Activated naive CD4-positive, alpha-beta T cell treated with Interleukin-2 at 50 U/mL for 16 hours (primary cell): ENCODE data around the gene DDIT4.
"Not testable (repeated sequence)": the region's sequence is repeated elsewhere in the genome, so short reads cannot be mapped to it uniquely, and the experiment has no call there.

Source experiments
- DNase-seq: peaks from one replicate; pipeline ENCODE4 v3.0.0-alpha.2; 2020

The DDIT4 gene

DNA sequence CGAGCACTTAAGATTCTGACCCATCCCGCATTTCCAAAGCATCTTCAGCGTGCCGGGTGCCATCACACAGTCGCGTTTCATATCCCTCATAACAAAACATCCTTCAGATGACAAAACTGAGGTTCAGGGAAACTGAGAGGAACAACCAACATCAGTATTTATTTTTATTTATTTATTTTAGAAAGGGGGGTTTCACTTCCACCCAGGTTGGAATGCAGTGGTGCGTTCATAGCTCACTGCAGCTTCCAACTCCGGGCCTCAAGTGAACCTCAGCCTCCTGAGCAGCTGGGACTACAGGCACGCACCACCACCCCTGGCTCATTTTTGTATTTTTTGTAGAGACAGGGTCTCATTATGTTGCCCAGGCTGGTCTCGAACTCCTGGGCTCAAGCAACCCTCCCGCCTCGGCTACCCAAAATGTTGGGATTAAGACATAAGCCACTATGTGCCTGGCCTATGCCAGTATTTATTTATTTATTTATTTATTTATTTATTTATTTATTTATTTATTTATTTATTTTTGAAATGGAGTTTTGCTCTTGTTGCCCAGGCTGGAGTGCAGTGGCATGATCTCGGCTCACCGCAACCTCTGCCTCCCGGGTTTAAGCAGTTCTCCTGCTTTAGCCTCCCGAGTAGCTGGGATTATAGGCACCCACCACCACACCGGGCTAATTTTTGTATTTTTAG lies 24.4 kb upstream of the DDIT4 start:
- not testable (repeated sequence) for DNase-seq

DNA sequence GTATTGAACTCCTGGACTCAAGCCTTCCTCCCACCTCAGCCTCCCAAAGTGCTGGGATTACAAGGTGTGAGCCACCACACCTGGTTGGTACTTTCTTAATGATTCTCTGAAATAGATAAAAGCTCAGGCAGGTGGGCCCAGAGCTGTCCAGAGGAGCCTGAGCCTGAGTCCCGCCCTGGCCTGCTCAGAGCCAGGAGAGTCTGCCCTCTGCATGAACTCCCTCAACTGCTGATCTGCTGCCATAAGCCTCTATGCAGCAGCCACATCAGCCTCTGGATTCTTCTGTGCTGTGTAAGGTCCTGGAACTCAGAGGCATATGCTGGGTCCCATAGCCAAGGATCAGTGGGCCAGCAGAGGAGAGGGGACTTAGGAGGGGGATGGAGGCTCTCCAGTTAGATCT lies 23.1 kb upstream of the DDIT4 start:
- DNase-seq = no peak

GRCh38 chr10:72251635-72252034 lies 22.1 kb upstream of the DDIT4 start:
- DNase-seq = no peak

DNA sequence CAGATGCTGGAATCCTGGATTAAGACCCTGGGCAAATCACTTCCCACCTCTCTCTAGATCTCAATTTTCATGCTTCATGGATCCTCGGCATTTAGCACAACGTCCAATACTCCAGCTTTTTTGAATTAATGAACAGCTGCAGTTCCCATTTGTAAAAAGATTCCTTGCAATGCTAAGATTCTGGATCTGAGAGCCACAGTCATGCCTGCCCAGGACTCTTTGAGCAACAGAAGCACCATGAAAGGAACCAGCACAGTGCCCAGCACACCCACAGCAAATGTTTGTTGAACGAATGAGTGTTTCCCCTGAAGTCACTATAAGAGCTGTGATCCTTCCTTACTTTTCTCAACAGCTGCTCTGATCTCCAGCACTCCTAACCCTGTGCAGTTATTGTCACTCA lies 20.8 kb upstream of the DDIT4 start:
- no peak for DNase-seq

DNA sequence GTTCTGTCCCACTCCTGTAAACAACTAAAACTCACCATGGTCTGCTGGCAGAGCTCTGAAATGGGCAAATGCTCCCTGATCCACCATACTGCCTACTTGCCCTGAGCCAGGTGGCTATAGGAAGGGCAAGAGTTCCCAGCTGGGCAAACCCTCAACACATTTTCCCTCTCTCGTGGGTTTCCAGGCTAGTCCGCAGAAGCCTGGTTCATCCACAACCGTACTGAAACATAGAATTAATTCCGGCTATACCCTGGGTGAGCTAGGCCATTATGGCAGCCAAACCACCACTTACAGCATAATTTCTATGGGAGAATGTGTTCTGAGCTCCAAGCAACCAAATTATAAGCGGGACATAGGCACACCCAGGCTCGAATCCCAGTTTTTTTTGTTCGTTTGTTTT lies 20.1 kb upstream of the DDIT4 start:
- DNase-seq = no peak

- peak; percentile 24 for DNase-seq
These were observed 18.7 kb upstream of the DDIT4 start for GRCh38 chr10:72254813-72255568.

DNA sequence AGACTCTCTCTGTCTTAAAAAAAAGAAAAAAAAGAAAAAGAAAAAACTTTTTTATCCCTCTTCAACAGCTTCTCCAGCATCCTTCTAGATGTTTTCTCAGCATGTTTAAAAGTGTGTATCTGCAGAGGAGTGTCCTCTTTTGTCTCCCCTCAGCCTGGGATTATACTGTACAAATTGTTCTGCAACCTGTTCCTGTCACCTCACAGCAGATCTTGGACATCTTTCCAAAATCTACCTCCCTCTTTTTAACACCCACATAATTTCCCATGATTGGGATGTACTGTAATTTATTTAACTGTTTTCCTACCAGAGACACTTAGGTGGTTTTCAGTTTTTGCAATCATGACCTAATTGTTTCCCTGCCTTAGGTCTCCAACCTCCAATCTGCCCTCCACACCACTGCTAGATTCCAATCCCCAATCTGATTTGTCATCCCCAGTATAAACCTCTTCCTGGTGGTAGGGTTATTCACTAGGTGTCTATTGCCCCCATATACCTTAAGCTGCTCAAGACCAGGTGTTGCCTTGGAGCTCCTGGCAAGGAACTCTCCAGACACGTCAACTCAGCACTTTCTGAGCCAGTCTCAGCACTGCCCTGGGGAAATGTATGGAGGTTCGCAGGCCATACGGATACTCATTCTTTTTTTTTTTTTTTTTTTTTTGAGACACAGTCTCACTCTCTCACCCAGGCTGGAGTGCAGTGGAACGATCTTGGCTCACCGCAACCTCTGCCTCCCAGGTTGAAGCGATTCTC lies 17.6 kb upstream of the DDIT4 start:
- no peak for DNase-seq

- DNase-seq = no peak
These were observed 16.5 kb upstream of the DDIT4 start for GRCh38 chr10:72257051-72257892.

GRCh38 chr10:72258617-72259016 lies 15.1 kb upstream of the DDIT4 start:
- DNase-seq = no peak

DNA sequence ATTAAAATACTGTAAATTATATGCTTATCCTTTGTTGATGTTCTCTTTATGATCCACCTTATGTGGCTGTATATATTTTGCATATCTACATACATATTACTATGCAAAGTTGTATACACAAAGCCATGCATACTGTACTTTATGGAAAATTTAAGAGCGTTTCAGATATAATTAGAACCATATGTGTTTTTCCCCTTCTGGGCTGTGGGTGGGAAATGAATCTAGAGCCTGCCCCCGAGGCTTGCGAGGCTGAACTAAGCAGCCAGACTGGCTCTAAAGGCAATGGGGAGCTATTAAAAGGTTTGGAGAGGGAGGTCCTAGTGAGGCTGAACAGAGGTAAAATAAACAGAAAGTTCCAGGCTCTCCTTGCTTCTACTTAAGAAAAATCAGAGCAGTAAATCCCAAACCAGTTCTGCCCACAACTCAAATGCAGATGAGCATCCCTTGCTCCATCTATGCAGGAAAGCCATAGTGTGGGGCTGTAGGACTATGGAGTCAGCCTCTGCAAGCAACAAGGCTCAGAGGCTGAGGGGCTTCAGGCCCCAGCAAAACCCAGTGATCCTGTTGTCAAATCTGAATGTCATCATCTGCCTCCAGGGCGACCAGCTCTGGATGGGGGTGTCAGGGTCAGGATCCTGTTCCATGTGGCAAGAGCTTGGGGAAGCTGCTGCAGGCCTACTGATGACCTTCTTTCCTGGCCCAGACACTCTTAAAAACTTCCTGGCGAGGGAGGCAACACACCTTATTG lies 14.1 kb upstream of the DDIT4 start:
- no peak for DNase-seq

DNA sequence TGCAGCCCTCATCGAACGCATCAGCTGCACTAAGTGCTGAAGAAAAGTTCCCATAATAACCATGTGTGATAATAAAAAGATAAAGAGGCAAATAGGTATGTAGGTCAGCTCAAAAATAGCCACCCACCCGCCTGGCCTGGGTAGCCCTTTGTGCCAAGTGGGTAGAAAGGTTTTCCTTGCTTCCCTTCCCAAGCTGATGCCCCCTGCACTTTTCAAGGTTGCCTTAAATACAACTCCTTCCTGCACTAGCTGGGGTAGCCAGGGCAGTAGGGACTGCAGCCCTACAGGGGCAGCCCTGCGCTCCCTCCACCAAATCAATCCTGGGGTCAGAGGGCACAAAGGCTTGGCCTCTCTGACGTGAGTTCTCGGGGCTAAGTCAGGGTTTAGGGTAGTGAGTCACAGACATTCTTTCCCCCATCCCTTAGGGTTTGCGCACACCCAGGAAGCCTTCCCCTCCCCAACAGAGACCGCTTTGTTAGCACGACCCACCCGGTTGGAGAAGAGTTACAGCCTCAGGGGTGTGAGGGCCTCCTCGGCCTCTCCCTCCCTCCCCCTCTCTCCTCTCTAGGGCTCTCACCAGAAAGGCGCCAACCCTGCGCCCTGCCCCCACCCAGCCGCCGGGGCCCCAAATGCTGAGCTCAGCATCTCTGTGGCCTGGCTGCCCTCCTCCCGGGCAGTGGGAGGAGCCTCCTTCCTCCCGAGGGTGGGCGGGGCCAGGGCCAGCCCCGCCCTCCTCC lies 13.3 kb upstream of the DDIT4 start:
- peak; percentile 83 for DNase-seq

- DNase-seq = peak; percentile 66
These were observed 12.5 kb upstream of the DDIT4 start for GRCh38 chr10:72260976-72261783.

GRCh38 chr10:72261784-72262404 lies 11.8 kb upstream of the DDIT4 start:
- DNase-seq = no peak

GRCh38 chr10:72263613-72264241 lies 10.0 kb upstream of the DDIT4 start:
- DNase-seq = no peak

DNA sequence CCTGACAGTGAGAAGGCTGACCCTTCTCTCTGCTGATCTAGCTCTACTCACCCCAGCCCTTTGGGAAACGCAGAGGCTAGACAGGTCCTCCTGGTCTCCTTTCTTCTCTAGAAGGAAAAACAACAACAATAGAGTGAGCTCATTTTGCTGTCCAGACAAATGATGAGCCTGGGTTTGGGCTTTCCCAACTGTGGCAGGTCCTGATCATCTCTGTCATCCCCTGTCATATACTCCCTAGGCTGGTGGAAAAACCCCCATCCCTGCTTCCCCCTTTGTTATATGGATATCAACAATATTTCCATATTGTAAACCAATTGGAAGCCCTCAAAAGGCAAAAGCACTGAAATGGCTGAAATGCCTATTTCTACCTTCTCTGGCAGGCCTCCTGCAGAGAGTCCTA lies 9.2 kb upstream of the DDIT4 start:
- DNase-seq = no peak

DNA sequence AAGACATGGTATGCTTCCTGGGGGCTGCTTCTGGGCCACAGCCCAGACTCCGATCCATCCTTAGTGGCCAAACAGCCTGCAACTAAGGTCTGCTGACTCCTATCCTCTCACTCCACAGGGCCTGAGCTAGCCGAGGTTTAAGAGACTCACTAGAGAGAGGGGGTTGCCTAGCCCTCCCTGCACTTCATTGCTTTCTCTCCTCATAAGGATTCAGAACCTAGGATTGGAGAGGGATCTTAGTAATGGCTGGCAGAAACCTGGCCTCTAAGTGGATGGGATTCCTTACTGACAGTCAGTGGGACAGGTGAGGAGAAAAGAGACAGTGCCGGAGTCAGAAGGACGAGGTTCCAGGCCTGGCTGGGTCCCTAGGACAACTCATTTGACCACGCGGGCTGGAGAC lies 8.2 kb upstream of the DDIT4 start:
- no peak for DNase-seq

- no peak for DNase-seq
These were observed 7.5 kb upstream of the DDIT4 start for GRCh38 chr10:72265990-72266865.

- no peak for DNase-seq
These were observed 6.3 kb upstream of the DDIT4 start for GRCh38 chr10:72267381-72267780.
